HepG2 (cell line): ENCODE data around the gene KDM5C.

Experiments used
- ARHGAP35 ChIP-seq: sonication (generic); formaldehyde crosslinking; IDR thresholded peaks from 2 replicates; pipeline ENCODE4 v1.9.0; 2022; ENCODE audit warnings: mild to moderate bottlenecking, inconsistent platforms, moderate library complexity, missing genetic modification reagents, borderline replicate concordance
- GTF2F1 ChIP-seq: fragments of 150-350 bp; IDR thresholded peaks from 2 replicates; pipeline ENCODE4 v1.6.1; 2014; ENCODE audit warnings: low read length
- MAFK ChIP-seq, 2 experiments: IDR thresholded peaks in 1 of 2; conservative IDR thresholded peaks in 1 of 2; 2 replicates each; pipeline ENCODE4 v1.6.1; 2011; ENCODE audit warnings: improper control_type of control experiment in 2 of 2, low read length in 2 of 2
- ZNF772 ChIP-seq: sonication (generic); formaldehyde crosslinking; IDR thresholded peaks from 2 replicates; pipeline ENCODE4 v1.5.0; 2020; ENCODE audit warnings: mild to moderate bottlenecking, missing genetic modification reagents

DNA sequence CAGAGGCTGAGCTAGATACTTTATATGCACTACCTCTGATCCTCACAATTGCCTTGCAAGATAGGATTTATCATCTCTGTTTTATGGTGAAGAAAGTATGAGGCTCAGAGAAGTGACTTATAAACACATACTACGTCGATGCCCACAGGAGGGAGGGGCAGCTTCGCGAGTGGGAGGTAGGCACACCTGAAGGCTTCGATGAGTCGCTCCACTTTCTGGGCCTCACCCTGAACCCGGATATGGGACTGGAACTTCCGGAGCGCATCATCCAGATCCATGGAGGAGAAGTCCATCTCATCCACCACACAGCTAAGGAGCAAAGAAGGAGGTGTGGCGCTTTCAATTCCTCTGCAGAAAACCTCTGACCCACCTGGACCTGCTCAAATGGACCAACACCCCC, 22.9 kb upstream of the KDM5C start:
- TF ChIP-seq MAFK (conservative IDR thresholded peaks at IDR 0.05 in 1 of 2, IDR thresholded peaks at IDR 0.05 in 1 of 2; ENCODE audit: low read length in 2 of 2) = no peak
- no peak for TF ChIP-seq ARHGAP35 (CRISPR knock-in tag)
- no peak for TF ChIP-seq GTF2F1
- no peak for TF ChIP-seq ZNF772 (CRISPR knock-in tag)
